Measurements from ENCODE around the gene ADGRD2. TPM values are rescaled to one million over a fixed set of nuclear protein-coding genes. Genes with fewer than 3 reads are reported as not detected.
"Not testable (repeated sequence)": the region's sequence is repeated elsewhere in the genome, so short reads cannot be mapped to it uniquely, and the experiment has no call there.

Gene ADGRD2
- not detected for total RNA-seq

- Mint-ChIP-seq H3K27ac (no peak within 1 kb of the TSS), H3K9me3 (no peaks in the 10 kb centered on the region), H3K36me3 (no peaks in the 10 kb centered on the region)
- peak in 1 of 2 donors; percentile 49 for DNase-seq (ENCODE audit: low spot score in 2 of 2)
- ATAC-seq: peak in 1 of 2 donors; percentile 28
Observed at GRCh38 chr9:124450241-124450924, at the start of gene ADGRD2. ADGRD2 (plus strand) TSS chr9:124450451; CDS start chr9:124451667, 1,216 bp downstream.

DNA sequence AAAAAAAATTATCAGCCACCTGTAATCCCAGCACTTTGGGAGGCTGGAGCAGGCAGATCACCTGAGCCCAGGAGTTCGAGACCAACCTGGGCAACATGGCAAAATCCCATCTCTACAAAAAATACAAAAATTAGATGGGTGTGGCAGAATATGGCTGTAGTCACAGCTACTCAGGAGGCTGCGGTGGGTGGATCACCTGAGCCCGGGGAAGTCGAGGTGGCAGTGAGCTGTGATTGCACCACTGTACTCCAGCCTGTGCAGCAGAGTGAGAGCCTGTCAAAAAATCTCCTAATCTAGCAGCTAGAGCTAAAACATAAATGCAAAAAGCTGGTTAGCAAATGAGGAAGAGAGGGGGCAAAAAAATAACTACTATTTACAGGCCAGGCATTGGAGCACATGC lies 47.0 kb upstream of the ADGRD2 start:
- Mint-ChIP-seq H3K27ac (no peak overlapping the region), H3K9me3 (no peaks in the 10 kb centered on the region), H3K36me3 (peaks cover 0 to 5% of the 10 kb centered on the region in 2 donors)
- no peak for ATAC-seq
- no peak for DNase-seq (ENCODE audit: low spot score in 2 of 2)

DNA sequence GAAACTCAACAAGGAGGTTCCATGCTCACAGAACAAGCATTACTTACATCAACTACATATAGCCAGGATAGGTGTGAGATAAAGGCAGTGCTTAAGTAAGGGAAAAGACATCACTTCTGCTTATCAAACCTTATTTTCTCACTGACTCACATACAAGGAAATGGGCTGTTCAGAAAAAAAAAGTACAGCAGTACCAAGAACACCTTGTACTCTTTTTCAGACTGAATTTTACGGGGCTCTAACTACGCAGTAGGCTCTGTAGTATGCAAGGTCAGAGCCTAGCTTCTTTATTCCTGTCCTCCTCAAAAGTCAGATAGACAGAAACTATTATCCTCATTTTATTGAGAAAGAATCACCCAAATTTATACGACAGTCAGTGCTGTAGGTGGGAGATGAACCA lies 40.8 kb upstream of the ADGRD2 start:
- DNase-seq (ENCODE audit: low spot score in 2 of 2) (no peak), ATAC-seq (no peak)
- H3K27ac Mint-ChIP-seq: no peak overlapping the region
- peaks cover 20 to 22% of the 10 kb centered on the region in 2 donors for H3K36me3 Mint-ChIP-seq
- H3K9me3 Mint-ChIP-seq: no peaks in the 10 kb centered on the region

DNA sequence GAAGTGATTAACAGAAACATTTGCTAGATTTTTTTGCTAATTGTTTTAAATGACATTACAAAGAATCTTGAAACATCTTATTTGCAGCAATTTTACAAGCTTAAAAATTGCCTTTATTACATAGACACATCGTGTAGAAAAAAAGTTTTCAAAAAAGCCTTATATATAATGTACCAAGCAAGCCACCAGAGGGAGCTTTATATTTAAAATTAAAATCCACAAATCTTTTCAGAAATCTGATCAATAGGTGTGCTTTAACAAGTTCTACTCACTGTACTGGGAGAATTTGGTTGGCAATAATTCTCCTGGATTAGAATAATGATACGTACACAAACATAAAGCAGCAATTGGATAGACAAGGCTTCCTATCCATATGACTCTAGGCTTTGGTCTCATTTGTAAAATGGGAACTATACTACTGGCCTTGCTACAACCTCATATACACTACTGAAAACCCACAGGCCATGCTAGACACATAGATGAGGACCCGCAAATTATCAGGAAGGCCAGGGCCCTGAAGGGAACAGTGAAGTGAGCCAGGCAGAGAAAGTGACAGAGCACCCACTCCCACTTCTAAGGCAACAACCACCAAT lies 39.8 kb upstream of the ADGRD2 start:
- no peak overlapping the region for H3K27ac Mint-ChIP-seq
- DNase-seq (ENCODE audit: low spot score in 2 of 2) (no peak), ATAC-seq (no peak)
- H3K9me3 Mint-ChIP-seq: peaks cover 0 to under 1% of the 10 kb centered on the region in 2 donors
- peaks cover 30 to 32% of the 10 kb centered on the region in 2 donors for H3K36me3 Mint-ChIP-seq

DNA sequence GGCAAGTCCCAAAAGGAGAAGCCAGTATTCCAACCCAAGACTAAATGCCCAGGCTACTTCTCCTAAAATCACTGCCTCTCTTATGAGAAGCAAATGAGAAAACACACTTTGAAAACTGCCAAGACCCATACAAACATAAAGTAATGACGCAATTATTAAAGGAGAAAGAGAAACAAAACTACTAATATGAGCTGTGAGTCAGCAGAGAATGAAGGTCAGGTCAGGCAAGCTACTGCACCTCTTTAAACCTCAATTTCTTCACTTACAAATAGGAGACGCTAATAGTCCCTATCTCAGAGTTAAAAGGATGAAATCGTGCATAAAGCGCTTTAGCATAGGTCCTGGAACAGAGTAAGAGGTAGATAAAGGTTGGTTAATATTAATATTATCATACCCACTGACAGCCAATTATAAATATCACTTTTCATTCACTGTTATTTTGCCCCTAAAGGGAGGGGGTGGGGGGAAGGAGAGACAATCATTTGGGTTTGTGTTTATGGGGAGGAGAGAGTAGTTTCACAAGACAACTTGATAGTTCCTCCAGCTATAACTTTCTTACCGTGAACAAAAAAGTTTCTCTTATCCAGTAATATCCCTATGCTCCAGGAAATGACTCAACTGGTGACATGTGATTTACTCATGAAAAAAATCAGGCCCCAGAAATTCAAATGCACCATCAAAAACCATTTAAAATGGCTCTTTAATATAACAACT lies 38.6 kb upstream of the ADGRD2 start:
- DNase-seq (ENCODE audit: low spot score in 2 of 2) (no peak), ATAC-seq (no peak)
- peaks cover 33 to 34% of the 10 kb centered on the region in 2 donors for H3K36me3 Mint-ChIP-seq
- peak overlapping the region in 1 of 2 donors; percentile 21 for H3K27ac Mint-ChIP-seq
- peaks cover 0 to 5% of the 10 kb centered on the region in 2 donors for H3K9me3 Mint-ChIP-seq

DNA sequence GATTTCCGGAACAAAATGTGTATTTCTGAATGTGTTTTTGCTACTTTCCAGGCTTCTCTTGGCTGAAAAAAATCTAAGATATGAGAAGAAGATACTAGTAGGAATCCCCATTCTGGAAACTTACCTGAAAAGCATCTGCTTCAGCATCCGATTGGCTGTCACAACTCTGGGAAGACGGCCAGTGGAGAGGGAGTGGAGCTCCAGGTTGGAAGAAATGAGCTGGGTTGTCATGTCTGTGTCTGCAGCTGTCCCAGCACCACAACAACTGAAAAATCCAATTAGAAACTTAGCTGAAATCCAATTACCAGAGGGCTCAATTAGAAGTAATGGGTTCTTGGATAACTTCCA lies 38.0 kb upstream of the ADGRD2 start:
- H3K9me3 Mint-ChIP-seq: peaks cover 0 to 5% of the 10 kb centered on the region in 2 donors
- H3K36me3 Mint-ChIP-seq: peaks cover 30 to 34% of the 10 kb centered on the region in 2 donors
- H3K27ac Mint-ChIP-seq: peak overlapping the region in 1 of 2 donors; percentile 21
- ATAC-seq: no peak
- no peak for DNase-seq (ENCODE audit: low spot score in 2 of 2)

DNA sequence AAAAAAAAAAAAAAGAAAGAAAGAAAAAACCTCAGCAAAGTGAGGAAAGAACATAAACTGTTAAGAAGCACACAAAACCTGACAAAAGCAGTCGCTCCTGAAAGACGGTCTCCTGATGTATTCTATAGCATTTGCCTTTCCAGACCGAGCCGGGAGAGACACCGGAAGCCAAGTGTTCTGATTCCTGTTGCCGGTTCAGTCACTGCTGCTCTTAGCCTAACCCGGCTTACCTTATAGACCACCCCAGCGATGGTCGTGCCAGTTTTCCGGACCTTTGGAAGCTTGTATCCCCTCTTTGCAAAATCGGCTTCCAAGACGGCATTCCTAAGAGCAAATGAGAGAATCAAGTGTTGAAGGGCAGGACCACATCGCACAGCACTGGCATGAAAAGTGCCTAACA lies 35.6 kb upstream of the ADGRD2 start:
- H3K36me3 Mint-ChIP-seq: peaks cover 30 to 34% of the 10 kb centered on the region in 2 donors
- DNase-seq (ENCODE audit: low spot score in 2 of 2): no peak
- ATAC-seq: no peak
- H3K27ac Mint-ChIP-seq: peak overlapping the region; percentile 98 to 99
- peaks cover 0 to 5% of the 10 kb centered on the region in 2 donors for H3K9me3 Mint-ChIP-seq

DNA sequence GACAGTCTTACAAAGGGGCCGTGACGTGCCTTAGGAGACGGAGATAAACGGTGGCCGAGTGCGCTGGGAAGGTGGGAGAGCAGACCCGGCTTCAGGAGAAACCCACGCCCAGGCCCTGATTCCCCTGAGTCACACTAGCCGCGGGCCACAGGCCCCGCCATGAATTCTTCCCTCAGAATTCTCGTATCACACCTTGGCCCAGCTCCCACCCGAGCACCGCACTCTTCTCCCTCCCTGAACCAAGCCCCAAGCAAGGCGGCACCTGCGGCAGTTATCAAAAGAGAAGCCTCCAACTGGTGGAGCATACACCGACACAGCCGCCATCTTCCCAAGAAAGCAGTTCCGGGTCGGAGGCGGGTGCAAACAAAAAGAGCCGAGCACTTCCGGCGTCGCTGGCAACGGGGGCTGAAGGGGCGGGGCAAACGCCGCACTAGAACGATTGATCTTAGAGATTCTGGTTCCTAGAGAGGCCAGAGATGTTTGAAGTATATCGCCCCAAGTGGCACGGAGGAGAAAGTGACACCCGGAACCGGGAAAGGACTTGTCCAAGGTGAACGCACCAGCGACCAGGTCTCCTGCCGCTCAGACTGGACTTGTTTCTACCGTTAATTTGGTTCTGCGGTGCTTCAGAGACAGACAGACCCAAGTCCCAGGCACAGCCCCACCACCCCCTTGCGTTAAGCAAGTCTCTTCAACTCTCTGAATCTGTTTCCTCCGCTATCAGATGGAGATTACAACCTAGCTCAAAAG lies 35.0 kb upstream of the ADGRD2 start, which contains the start of gene PSMB7:
TSS of gene PSMB7 (minus strand) at position 341 of the 750 bp plus-strand sequence. CDS start at position 324, 17 bp downstream.
- ATAC-seq: peak; percentile 93 to 95
- H3K27ac Mint-ChIP-seq: peak within 1 kb of the TSS; percentile 98 to 99
- peaks cover 0 to 5% of the 10 kb centered on the region in 2 donors for H3K9me3 Mint-ChIP-seq
- H3K36me3 Mint-ChIP-seq: peaks cover 28 to 34% of the 10 kb centered on the region in 2 donors
- peak; percentile 93 to 97 for DNase-seq (ENCODE audit: low spot score in 2 of 2)

DNA sequence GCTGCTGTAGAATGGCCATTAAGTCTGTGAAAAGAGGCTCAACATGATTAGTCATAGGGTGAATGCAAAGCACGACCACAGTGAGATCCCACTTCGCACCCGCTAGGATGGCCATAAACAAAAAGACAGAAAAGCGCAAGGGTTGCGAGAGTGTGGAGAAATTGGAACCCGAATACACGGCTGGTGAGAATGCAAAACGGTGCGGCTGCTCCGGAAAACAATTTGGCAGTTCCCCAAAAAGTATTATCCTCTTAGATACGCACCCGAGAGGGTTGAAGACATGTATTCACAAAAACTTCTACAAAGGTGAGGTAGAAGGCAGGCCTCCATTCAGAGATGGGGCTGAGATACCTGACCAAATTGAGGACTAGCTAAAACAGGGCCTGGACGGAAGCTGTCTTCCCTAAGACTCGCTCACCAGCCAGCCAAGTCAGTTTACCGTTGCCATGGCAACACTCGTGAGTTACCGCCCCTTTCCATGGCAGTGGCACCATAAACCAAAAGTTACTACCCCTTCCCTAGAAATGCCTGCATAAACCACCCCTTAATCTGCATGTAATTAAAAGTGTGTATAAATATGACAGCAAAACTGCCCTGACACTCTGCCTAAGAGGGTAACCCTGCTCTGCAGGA lies 34.3 kb upstream of the ADGRD2 start:
- DNase-seq (ENCODE audit: low spot score in 2 of 2) (no peak), ATAC-seq (no peak)
- Mint-ChIP-seq H3K9me3 (peaks cover 0 to 5% of the 10 kb centered on the region in 2 donors), H3K27ac (peak overlapping the region in 1 of 2 donors; percentile 98), H3K36me3 (peaks cover 24 to 34% of the 10 kb centered on the region in 2 donors)

- no peak for DNase-seq (ENCODE audit: low spot score in 2 of 2)
- peak in 1 of 2 donors; percentile 1 for ATAC-seq
- Mint-ChIP-seq H3K27ac (no peak overlapping the region), H3K36me3 (peaks cover 8% of the 10 kb centered on the region in 2 donors), H3K9me3 (peaks cover 0 to 5% of the 10 kb centered on the region in 2 donors)
Observed at GRCh38 chr9:124419832-124420489, 30.3 kb upstream of the ADGRD2 start.

DNA sequence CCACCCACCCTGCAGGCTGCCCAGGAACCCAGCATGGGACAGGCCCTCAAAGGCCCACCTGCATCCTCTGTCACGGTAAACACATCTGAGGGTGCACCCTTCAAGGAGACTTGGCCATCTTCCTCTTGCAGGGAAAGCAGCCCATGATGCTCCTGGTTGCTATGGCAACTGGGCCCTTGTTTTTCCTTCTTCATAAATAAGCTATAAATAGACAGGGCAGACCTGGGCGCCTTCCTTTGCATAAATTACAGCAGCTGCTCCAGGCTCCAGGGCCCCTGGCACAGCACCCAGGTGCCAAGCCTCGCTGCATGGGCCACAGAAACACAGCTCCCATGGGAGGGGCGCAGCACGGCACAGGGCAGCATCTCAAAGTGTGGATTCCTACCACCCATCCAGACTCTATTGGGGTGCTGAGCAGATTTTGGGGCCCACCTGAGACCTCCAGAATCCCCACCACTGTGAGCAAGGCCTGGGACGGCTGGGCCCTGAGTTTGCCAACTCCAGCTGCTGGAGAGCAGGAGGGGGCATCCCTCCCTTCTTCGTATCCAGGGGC lies 29.2 kb upstream of the ADGRD2 start:
- no peaks in the 10 kb centered on the region for H3K36me3 Mint-ChIP-seq
- DNase-seq (ENCODE audit: low spot score in 2 of 2) (no peak), ATAC-seq (no peak)
- H3K27ac Mint-ChIP-seq: no peak overlapping the region
- H3K9me3 Mint-ChIP-seq: no peaks in the 10 kb centered on the region

- ATAC-seq: no peak
- no peak overlapping the region for H3K27ac Mint-ChIP-seq
- H3K36me3 Mint-ChIP-seq: no peaks in the 10 kb centered on the region
- H3K9me3 Mint-ChIP-seq: no peaks in the 10 kb centered on the region
- DNase-seq (ENCODE audit: low spot score in 2 of 2): no peak
Observed at GRCh38 chr9:124423155-124423554, 27.1 kb upstream of the ADGRD2 start.

- Mint-ChIP-seq H3K9me3 (no peaks in the 10 kb centered on the region), H3K36me3 (no peaks in the 10 kb centered on the region), H3K27ac (peak overlapping the region in 1 of 2 donors; percentile 18)
- ATAC-seq: no peak
- no peak for DNase-seq (ENCODE audit: low spot score in 2 of 2)
Observed at GRCh38 chr9:124423591-124423990, 26.7 kb upstream of the ADGRD2 start.

DNA sequence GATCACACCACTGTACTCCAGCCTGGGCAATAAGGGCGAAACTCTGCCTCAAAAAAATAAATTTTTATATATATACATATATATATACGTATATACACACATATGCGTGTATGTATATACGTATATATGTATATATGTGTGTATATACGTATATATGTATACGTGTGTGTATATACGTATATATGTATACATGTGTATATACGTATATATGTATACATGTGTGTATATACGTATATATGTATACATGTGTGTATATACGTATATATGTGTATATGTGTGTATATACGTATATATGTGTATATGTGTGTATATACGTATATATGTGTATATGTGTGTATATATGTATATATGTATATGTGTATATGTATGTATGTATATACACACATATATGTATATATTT lies 24.5 kb upstream of the ADGRD2 start:
- not testable (repeated sequence) for H3K9me3 Mint-ChIP-seq; DNase-seq (ENCODE audit: low spot score in 2 of 2); ATAC-seq; H3K27ac Mint-ChIP-seq; H3K36me3 Mint-ChIP-seq

DNA sequence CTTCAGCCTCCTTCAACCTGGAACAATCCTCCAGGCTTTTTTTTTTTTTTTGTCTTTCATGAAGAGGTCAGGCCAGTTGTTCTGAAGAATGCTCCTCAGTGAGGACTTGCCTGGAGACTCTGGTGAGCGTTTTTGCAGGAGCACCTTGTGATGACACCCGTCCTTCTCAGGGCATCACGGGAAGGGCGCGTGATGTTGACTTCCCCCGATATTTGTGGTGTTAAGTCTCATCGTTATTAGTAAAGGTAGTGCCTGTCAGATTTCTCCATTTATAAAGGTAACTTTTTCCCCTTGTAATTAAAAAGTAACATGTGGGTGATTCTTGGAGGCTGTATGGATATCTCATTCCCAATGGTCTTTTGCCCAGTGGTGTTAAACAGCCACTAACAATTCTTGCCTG lies 23.9 kb upstream of the ADGRD2 start:
- ATAC-seq: no peak
- no peaks in the 10 kb centered on the region for H3K9me3 Mint-ChIP-seq

More for the DNA sequence above, 23.9 kb upstream of the ADGRD2 start:
- DNase-seq (ENCODE audit: low spot score in 2 of 2): no peak
- Mint-ChIP-seq H3K27ac (no peak overlapping the region), H3K36me3 (no peaks in the 10 kb centered on the region)
